ENCODE measurements around the gene WLS. TPM values are rescaled to one million over a fixed set of nuclear protein-coding genes. Genes with fewer than 3 reads are reported as not detected.

The WLS gene
- total RNA-seq, 5 donors from 2014 or later (not counting 1 experiment from before 2014, with no cell fraction given): 0.53 to 1.9 (median 1.0) TPM; not detected in 2

DNA sequence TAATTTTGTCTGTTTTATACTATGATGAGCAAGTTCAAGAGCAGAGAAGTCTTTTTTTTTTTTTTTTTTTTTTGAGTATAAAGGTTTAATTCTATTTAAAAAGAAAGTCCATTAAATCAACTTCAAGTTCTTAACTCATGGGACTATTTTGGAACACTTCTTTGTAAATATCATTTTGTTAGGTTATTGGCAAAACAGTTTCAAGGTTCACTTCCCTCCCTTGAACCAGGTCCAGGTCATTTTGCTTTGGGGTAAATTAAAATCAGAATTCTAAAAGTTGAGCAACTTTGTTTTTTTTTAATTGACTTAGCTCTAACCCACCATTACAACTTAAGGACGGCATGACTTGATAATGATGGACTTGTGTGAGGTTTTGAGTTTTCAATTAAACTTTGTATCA is 72.3 kb downstream of the WLS start:
- Mint-ChIP-seq H3K27ac (no peak overlapping the region), H3K27me3 (peaks cover 0 to 1% of the 10 kb centered on the region in 2 donors), H3K9me3 (peaks cover 0 to 6% (median 0%) of the 10 kb centered on the region in 3 donors), H3K36me3 (no peaks in the 10 kb centered on the region), H3K4me1 (no peaks in the 10 kb centered on the region), H3K4me3 (no peak overlapping the region)
- H3K27ac ChIP-seq (ENCODE audit: low read length): no peak overlapping the region
- no peak overlapping the region for H3K4me3 ChIP-seq (ENCODE audit: control insufficient read depth in 1 of 2, extremely low read depth in 1 of 2, low read length in 1 of 2)
- no CpG with 5 or more reads among the region's 1 CpG for WGBS (ENCODE audit: insufficient coverage)
- H3K27me3 ChIP-seq (replicated peaks in 1 of 2; ENCODE audit: control insufficient read depth in 2 of 2, extremely low read depth in 1 of 2, insufficient read depth in 2 of 2, low read length in 1 of 2): no peaks in the 10 kb centered on the region
- DNase-seq: no peak
- no peaks in the 10 kb centered on the region for H3K36me3 ChIP-seq (ENCODE audit: control insufficient read depth in 2 of 2, extremely low read depth in 1 of 2, insufficient read depth in 1 of 2, low read length in 1 of 2)
- ChIA-PET CTCF (no interaction called here), POLR2A (no interaction called here)
- H3K4me1 ChIP-seq (ENCODE audit: control insufficient read depth in 1 of 2, extremely low read depth in 1 of 2, insufficient read depth in 2 of 2, low read length in 2 of 2): no peaks in the 10 kb centered on the region
- H3K9me3 ChIP-seq: no peaks in the 10 kb centered on the region
- no peak for ATAC-seq (replicated peaks in 1 of 4)

DNA sequence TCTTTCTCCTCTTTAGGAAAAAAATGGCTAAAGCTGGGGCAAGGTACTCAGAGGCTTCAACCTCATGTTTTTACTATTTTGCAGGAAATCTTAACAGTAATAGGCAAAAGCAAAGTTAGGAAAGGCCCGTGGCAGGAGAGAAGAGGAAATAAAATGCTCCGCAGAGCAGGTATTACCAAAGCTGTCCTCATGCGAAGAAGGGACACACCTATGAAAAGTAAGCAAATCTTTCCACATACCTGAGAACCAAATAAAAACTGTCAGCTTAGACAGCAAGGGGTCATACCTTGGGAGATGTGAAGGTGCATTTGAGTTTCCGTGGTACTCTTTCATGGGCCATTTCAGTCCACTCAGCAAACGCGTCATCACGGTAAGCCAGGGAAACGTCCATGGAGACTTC is 73.5 kb downstream of the WLS start:
- Histone ChIP-seq H3K36me3 (ENCODE audit: control insufficient read depth in 2 of 2, extremely low read depth in 1 of 2, insufficient read depth in 1 of 2, low read length in 1 of 2) (no peaks in the 10 kb centered on the region), H3K27ac (ENCODE audit: low read length) (no peak overlapping the region), H3K27me3 (replicated peaks in 1 of 2; ENCODE audit: control insufficient read depth in 2 of 2, extremely low read depth in 1 of 2, insufficient read depth in 2 of 2, low read length in 1 of 2) (no peaks in the 10 kb centered on the region), H3K4me1 (ENCODE audit: control insufficient read depth in 1 of 2, extremely low read depth in 1 of 2, insufficient read depth in 2 of 2, low read length in 2 of 2) (no peaks in the 10 kb centered on the region), H3K9me3 (no peaks in the 10 kb centered on the region), H3K4me3 (ENCODE audit: control insufficient read depth in 1 of 2, extremely low read depth in 1 of 2, low read length in 1 of 2) (no peak overlapping the region)
- Mint-ChIP-seq H3K27me3 (peaks cover 0 to 4% of the 10 kb centered on the region in 2 donors), H3K4me1 (no peaks in the 10 kb centered on the region), H3K27ac (no peak overlapping the region), H3K9me3 (peaks cover 0 to 4% (median 0%) of the 10 kb centered on the region in 3 donors), H3K4me3 (no peak overlapping the region), H3K36me3 (no peaks in the 10 kb centered on the region)
- WGBS (ENCODE audit: insufficient coverage): 89% methylated on average over 3 of the region's 8 CpGs
- no peak for DNase-seq
- ChIA-PET CTCF (no interaction called here), POLR2A (no interaction called here)
- no peak for ATAC-seq (replicated peaks in 1 of 4)

DNA sequence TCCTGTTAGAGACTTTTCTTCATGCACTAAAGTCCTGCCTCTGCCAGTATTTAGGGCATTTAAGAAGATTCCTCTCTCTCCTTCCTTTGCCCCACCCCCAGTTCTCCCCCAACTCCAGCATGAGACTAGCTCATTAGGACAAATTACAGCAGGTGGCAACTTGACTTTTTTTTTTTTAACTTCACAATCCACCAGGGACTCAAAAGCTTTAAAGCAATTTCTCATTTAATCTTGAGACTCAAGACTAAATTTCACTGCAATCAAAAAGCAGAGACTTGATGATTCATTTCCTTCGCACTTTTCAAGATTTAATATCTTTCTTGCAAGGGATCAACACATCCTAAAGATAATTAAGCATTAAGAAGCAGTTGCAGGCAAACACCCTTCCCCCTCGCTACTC is 74.9 kb downstream of the WLS start:
- ATAC-seq (replicated peaks in 1 of 4) (no peak), DNase-seq (no peak)
- CTCF ChIA-PET: no interaction called here
- no peaks in the 10 kb centered on the region for H3K27me3 ChIP-seq (replicated peaks in 1 of 2; ENCODE audit: control insufficient read depth in 2 of 2, extremely low read depth in 1 of 2, insufficient read depth in 2 of 2, low read length in 1 of 2)
- peaks cover 0 to 4% of the 10 kb centered on the region in 2 donors for H3K27me3 Mint-ChIP-seq
- no peak overlapping the region for H3K27ac ChIP-seq (ENCODE audit: low read length)
- WGBS (ENCODE audit: insufficient coverage): no CpG with 5 or more reads among the region's 2 CpGs
- H3K9me3 Mint-ChIP-seq: no peaks in the 10 kb centered on the region
- no peak overlapping the region for H3K27ac Mint-ChIP-seq
- no peaks in the 10 kb centered on the region for H3K4me1 Mint-ChIP-seq
- no peak overlapping the region for H3K4me3 Mint-ChIP-seq
- H3K36me3 ChIP-seq (ENCODE audit: control insufficient read depth in 2 of 2, extremely low read depth in 1 of 2, insufficient read depth in 1 of 2, low read length in 1 of 2): no peaks in the 10 kb centered on the region
- H3K36me3 Mint-ChIP-seq: no peaks in the 10 kb centered on the region
- H3K9me3 ChIP-seq: no peaks in the 10 kb centered on the region
- H3K4me1 ChIP-seq (ENCODE audit: control insufficient read depth in 1 of 2, extremely low read depth in 1 of 2, insufficient read depth in 2 of 2, low read length in 2 of 2): no peaks in the 10 kb centered on the region
- POLR2A ChIA-PET: no interaction called here
- no peak overlapping the region for H3K4me3 ChIP-seq (ENCODE audit: control insufficient read depth in 1 of 2, extremely low read depth in 1 of 2, low read length in 1 of 2)

DNA sequence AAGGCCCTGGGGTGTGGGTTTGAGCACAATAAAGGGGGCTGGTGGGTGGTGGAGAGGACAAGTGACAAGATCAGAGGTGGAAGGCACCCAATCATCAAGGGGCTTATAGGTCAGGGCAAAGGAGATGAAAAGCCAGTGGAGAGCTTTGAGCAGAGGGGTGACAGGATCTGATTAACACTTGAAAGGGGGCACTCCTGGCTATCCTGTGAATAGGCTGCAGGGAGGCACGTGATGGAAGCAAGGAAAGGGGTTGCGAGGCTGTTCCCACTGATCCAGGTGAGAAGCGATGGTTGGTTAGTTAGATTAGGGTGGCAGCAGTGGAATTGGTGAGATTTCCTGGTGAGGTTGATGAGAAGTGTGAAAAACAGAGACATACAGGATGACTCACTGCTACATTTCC is 80.6 kb downstream of the WLS start:
- H3K4me3 Mint-ChIP-seq: no peak overlapping the region
- H3K36me3 ChIP-seq (ENCODE audit: control insufficient read depth in 2 of 2, extremely low read depth in 1 of 2, insufficient read depth in 1 of 2, low read length in 1 of 2): no peaks in the 10 kb centered on the region
- no peaks in the 10 kb centered on the region for H3K36me3 Mint-ChIP-seq
- ChIA-PET POLR2A (no interaction called here), CTCF (interaction anchor here in 1 of 2 donors (0.6 kb wide), 1 partner anchor 10 kb away, joined by 3 read pairs; no protein-coding TSS in a partner anchor)
- H3K27me3 ChIP-seq (replicated peaks in 1 of 2; ENCODE audit: control insufficient read depth in 2 of 2, extremely low read depth in 1 of 2, insufficient read depth in 2 of 2, low read length in 1 of 2): no peaks in the 10 kb centered on the region
- 71% methylated on average over 3 of the region's 3 CpGs for WGBS (ENCODE audit: insufficient coverage)
- no peak for DNase-seq
- H3K4me1 Mint-ChIP-seq: no peaks in the 10 kb centered on the region
- H3K9me3 Mint-ChIP-seq: no peaks in the 10 kb centered on the region
- ATAC-seq (replicated peaks in 1 of 4): no peak
- H3K27ac ChIP-seq (ENCODE audit: low read length): no peak overlapping the region
- no peaks in the 10 kb centered on the region for H3K4me1 ChIP-seq (ENCODE audit: control insufficient read depth in 1 of 2, extremely low read depth in 1 of 2, insufficient read depth in 2 of 2, low read length in 2 of 2)
- no peaks in the 10 kb centered on the region for H3K9me3 ChIP-seq
- H3K27me3 Mint-ChIP-seq: peaks cover 2 to 4% of the 10 kb centered on the region in 2 donors
- H3K4me3 ChIP-seq (ENCODE audit: control insufficient read depth in 1 of 2, extremely low read depth in 1 of 2, low read length in 1 of 2): no peak overlapping the region
- H3K27ac Mint-ChIP-seq: no peak overlapping the region

DNA sequence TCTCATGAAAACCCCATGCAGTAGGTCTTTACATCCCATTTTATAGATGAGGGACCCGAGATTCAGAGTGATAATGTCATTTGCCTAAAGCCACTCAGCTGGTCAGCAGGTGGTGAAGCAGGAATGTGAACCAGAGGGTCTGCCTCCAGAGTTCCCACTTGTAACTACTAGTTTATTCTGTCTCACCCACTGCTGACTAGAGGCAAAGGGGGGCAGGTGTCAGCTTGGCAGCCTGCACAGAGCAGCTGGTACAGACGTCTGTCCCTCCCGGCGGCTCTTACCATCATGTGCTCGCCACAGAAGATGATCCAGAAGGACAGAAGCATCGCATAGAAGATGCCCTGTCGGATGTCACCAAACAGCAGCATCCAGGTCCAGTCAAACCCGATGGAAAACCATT is 82.4 kb downstream of the WLS start:
- Mint-ChIP-seq H3K4me1 (no peaks in the 10 kb centered on the region), H3K4me3 (no peak overlapping the region), H3K36me3 (no peaks in the 10 kb centered on the region), H3K9me3 (no peaks in the 10 kb centered on the region), H3K27me3 (peaks cover 2 to 6% of the 10 kb centered on the region in 2 donors), H3K27ac (no peak overlapping the region)
- WGBS (ENCODE audit: insufficient coverage): 68% methylated on average over 5 of the region's 8 CpGs
- no peak overlapping the region for H3K27ac ChIP-seq (ENCODE audit: low read length)
- no peaks in the 10 kb centered on the region for H3K4me1 ChIP-seq (ENCODE audit: control insufficient read depth in 1 of 2, extremely low read depth in 1 of 2, insufficient read depth in 2 of 2, low read length in 2 of 2)
- no peak overlapping the region for H3K4me3 ChIP-seq (ENCODE audit: control insufficient read depth in 1 of 2, extremely low read depth in 1 of 2, low read length in 1 of 2)
- H3K9me3 ChIP-seq: no peaks in the 10 kb centered on the region
- H3K27me3 ChIP-seq (replicated peaks in 1 of 2; ENCODE audit: control insufficient read depth in 2 of 2, extremely low read depth in 1 of 2, insufficient read depth in 2 of 2, low read length in 1 of 2): no peaks in the 10 kb centered on the region
- ATAC-seq (replicated peaks in 1 of 4) (no peak), DNase-seq (no peak)
- H3K36me3 ChIP-seq (ENCODE audit: control insufficient read depth in 2 of 2, extremely low read depth in 1 of 2, insufficient read depth in 1 of 2, low read length in 1 of 2): no peaks in the 10 kb centered on the region
- CTCF ChIA-PET: no interaction called here
- POLR2A ChIA-PET: no interaction called here

DNA sequence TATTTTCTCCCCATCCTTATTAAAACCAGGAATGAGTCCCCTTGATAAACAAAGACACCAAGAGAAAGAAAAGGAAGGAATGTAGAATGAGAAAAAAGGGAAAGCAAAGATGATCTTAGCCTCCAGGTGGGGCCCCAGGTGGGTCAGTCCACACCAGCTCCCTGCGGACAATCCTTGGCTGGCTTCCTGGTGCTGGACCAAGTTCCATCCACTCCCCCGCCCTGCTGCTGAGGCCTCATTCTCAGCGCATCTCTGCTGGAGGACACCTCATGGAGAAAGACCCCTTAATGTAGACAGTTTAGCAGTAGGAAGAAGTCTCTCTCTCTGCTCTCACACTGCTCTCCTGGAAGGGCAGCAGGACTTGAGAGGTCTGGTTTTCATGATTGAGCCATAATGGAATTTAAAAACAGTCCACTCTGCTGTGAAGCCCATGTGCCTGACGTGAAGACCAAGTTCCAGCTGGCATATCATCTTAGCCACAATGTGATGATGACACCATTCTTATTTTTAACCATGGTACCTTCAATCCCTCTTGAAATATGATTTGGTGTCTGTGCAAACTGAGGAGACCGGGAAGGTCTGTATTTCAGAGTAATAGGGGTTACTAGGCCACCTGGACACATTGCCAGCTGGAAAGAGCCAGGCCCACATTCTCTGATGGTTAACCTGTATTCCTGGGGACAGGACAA is 83.1 kb downstream of the WLS start:
- Mint-ChIP-seq H3K9me3 (no peaks in the 10 kb centered on the region), H3K27me3 (peaks cover 2 to 4% of the 10 kb centered on the region in 2 donors), H3K27ac (no peak overlapping the region), H3K36me3 (no peaks in the 10 kb centered on the region), H3K4me1 (no peaks in the 10 kb centered on the region), H3K4me3 (no peak overlapping the region)
- ATAC-seq (replicated peaks in 1 of 4): no peak
- CTCF ChIA-PET: no interaction called here
- DNase-seq: no peak
- WGBS (ENCODE audit: insufficient coverage): 100% methylated on average over 1 of the region's 5 CpGs
- Histone ChIP-seq H3K4me3 (ENCODE audit: control insufficient read depth in 1 of 2, extremely low read depth in 1 of 2, low read length in 1 of 2) (no peak overlapping the region), H3K27me3 (replicated peaks in 1 of 2; ENCODE audit: control insufficient read depth in 2 of 2, extremely low read depth in 1 of 2, insufficient read depth in 2 of 2, low read length in 1 of 2) (no peaks in the 10 kb centered on the region), H3K36me3 (ENCODE audit: control insufficient read depth in 2 of 2, extremely low read depth in 1 of 2, insufficient read depth in 1 of 2, low read length in 1 of 2) (no peaks in the 10 kb centered on the region), H3K9me3 (no peaks in the 10 kb centered on the region), H3K4me1 (ENCODE audit: control insufficient read depth in 1 of 2, extremely low read depth in 1 of 2, insufficient read depth in 2 of 2, low read length in 2 of 2) (no peaks in the 10 kb centered on the region), H3K27ac (ENCODE audit: low read length) (no peak overlapping the region)
- POLR2A ChIA-PET: no interaction called here

DNA sequence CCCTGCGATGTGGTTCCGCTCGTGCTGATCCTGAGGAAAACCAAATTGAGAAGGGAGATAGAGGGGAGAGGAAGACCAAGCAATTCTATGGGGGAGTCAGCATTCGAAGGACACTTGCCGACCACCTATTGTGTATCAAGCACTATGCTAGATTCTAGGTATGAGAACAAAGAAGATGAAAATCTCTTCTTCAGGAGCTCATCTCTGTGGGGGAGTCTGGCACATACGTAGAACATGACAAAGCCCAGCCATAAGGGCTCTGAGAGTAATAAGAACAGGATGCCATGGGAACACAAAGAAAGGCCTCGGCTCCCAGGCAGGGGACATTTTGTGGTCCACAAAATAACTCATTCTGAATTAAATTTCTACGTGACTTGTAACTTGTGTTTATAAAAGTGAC is 83.7 kb downstream of the WLS start:
- DNase-seq: no peak
- POLR2A ChIA-PET: no interaction called here
- Mint-ChIP-seq H3K4me3 (no peak overlapping the region), H3K36me3 (no peaks in the 10 kb centered on the region), H3K4me1 (no peaks in the 10 kb centered on the region), H3K27ac (no peak overlapping the region), H3K27me3 (peaks cover 2 to 4% of the 10 kb centered on the region in 2 donors), H3K9me3 (no peaks in the 10 kb centered on the region)
- 94% methylated on average over 3 of the region's 8 CpGs for WGBS (ENCODE audit: insufficient coverage)
- no peak for ATAC-seq (replicated peaks in 1 of 4)
- H3K4me1 ChIP-seq (ENCODE audit: control insufficient read depth in 1 of 2, extremely low read depth in 1 of 2, insufficient read depth in 2 of 2, low read length in 2 of 2): no peaks in the 10 kb centered on the region
- no peak overlapping the region for H3K4me3 ChIP-seq (ENCODE audit: control insufficient read depth in 1 of 2, extremely low read depth in 1 of 2, low read length in 1 of 2)
- CTCF ChIA-PET: interaction anchor here in 1 of 2 donors (0.5 kb wide), 1 partner anchor 1534 kb away, joined by 3 read pairs; no protein-coding TSS in a partner anchor
- no peak overlapping the region for H3K27ac ChIP-seq (ENCODE audit: low read length)
- no peaks in the 10 kb centered on the region for H3K36me3 ChIP-seq (ENCODE audit: control insufficient read depth in 2 of 2, extremely low read depth in 1 of 2, insufficient read depth in 1 of 2, low read length in 1 of 2)
- no peaks in the 10 kb centered on the region for H3K27me3 ChIP-seq (replicated peaks in 1 of 2; ENCODE audit: control insufficient read depth in 2 of 2, extremely low read depth in 1 of 2, insufficient read depth in 2 of 2, low read length in 1 of 2)
- H3K9me3 ChIP-seq: no peaks in the 10 kb centered on the region
